Stimulated activated naive CD4-positive, alpha-beta T cell treated with Interleukin-2 at 50 U/mL for 16 hours (primary cell): ENCODE data around the gene MRPL52.
"Not testable (repeated sequence)": the region's sequence is repeated elsewhere in the genome, so short reads cannot be mapped to it uniquely, and the experiment has no call there.

ENCODE experiments used
- DNase-seq: peaks from one replicate; lab custom pipeline; 2025; lab: John Stamatoyannopoulos, UW

MRPL52 gene

GRCh38 chr14:22829661-22830442, at the start of gene MRPL52:
TSS of gene MRPL52 (plus strand) at chr14:22829887. CDS start at chr14:22829913, 26 bp downstream.
- DNase-seq = peak; percentile 88

GRCh38 chr14:22780105-22780679, 49.5 kb upstream of the MRPL52 start:
- no peak for DNase-seq

GRCh38 chr14:22780941-22781300, 48.8 kb upstream of the MRPL52 start:
- no peak for DNase-seq

- DNase-seq = no peak
Observed at GRCh38 chr14:22781301-22781991, 48.2 kb upstream of the MRPL52 start.

GRCh38 chr14:22786685-22787084, 43.0 kb upstream of the MRPL52 start:
- no peak for DNase-seq

GRCh38 chr14:22791301-22791700, 38.4 kb upstream of the MRPL52 start:
- DNase-seq = no peak

- DNase-seq = no peak
Observed at GRCh38 chr14:22792158-22792557, 37.5 kb upstream of the MRPL52 start.

- not testable (repeated sequence) for DNase-seq
Observed at GRCh38 chr14:22793550-22793949, 36.1 kb upstream of the MRPL52 start.

- DNase-seq = no peak
Observed at GRCh38 chr14:22793976-22794375, 35.7 kb upstream of the MRPL52 start.

- no peak for DNase-seq
Observed at GRCh38 chr14:22794551-22794951, 35.1 kb upstream of the MRPL52 start.

- no peak for DNase-seq
Observed at GRCh38 chr14:22796087-22796707, 33.5 kb upstream of the MRPL52 start.

- no peak for DNase-seq
Observed at GRCh38 chr14:22797017-22797917, 32.4 kb upstream of the MRPL52 start.

GRCh38 chr14:22798528-22798927, 31.2 kb upstream of the MRPL52 start:
- no peak for DNase-seq

GRCh38 chr14:22800346-22800745, 29.3 kb upstream of the MRPL52 start:
- DNase-seq = no peak

- no peak for DNase-seq
Observed at GRCh38 chr14:22801716-22802115, 28.0 kb upstream of the MRPL52 start.

GRCh38 chr14:22802860-22803686, 26.6 kb upstream of the MRPL52 start:
- no peak for DNase-seq

- no peak for DNase-seq
Observed at GRCh38 chr14:22803687-22803974, 26.1 kb upstream of the MRPL52 start.

- not testable (repeated sequence) for DNase-seq
Observed at GRCh38 chr14:22805235-22805634, 24.5 kb upstream of the MRPL52 start.

- no peak for DNase-seq
Observed at GRCh38 chr14:22807432-22808087, 22.1 kb upstream of the MRPL52 start.
